ENCODE data around the gene PDE4C.

The PDE4C gene

GRCh38 chr19:18273561-18274218 lies 47.5 kb upstream of the PDE4C start:
- Histone ChIP-seq H3K27ac (ENCODE audit: extremely low read depth, low read depth, low read length) (no peak overlapping the region), H3K4me1 (ENCODE audit: control insufficient read depth, insufficient read depth, low read length) (no peaks in the 10 kb centered on the region), H3K4me3 (ENCODE audit: low read depth, low read length) (no peak overlapping the region), H3K9me3 (ENCODE audit: control insufficient read depth, insufficient read depth, low read depth, low read length) (no peaks in the 10 kb centered on the region), H3K36me3 (ENCODE audit: control insufficient read depth in 2 of 2, insufficient read depth in 1 of 2, low read length in 2 of 2) (peaks cover 3 to 8% of the 10 kb centered on the region in 2 experiments; a peak in 2 of 3 replicates)
- CTCF ChIA-PET, result interaction anchor here (0.6 to 1.5 kb wide), 5 partner anchors 22 to 968 kb away, joined by 3 to 8 read pairs (median 4); no protein-coding TSS in a partner anchor
- POLR2A ChIA-PET, result no interaction called here
- TF ChIP-seq PRDM4 (tag by site-specific recombination; IDR thresholded peaks at IDR 0.05) (no peak), ZNF555 (tag by site-specific recombination; conservative IDR thresholded peaks at IDR 0.05) (no peak), GLI4 (tag by site-specific recombination; IDR thresholded peaks at IDR 0.05) (no peak)

GRCh38 chr19:18271433-18271841 lies 45.2 kb upstream of the PDE4C start:
- H3K27ac ChIP-seq (ENCODE audit: extremely low read depth, low read depth, low read length), result no peak overlapping the region
- H3K4me3 ChIP-seq (ENCODE audit: low read depth, low read length), result no peak overlapping the region
- no peaks in the 10 kb centered on the region for H3K9me3 ChIP-seq (ENCODE audit: control insufficient read depth, insufficient read depth, low read depth, low read length)
- TF ChIP-seq ZBTB6 (tag by site-specific recombination; IDR thresholded peaks at IDR 0.05) (no peak), PRDM10 (tag by site-specific recombination; IDR thresholded peaks at IDR 0.05) (peak; percentile 74), SETDB1 (IDR thresholded peaks at IDR 0.05; ENCODE audit: insufficient read length, low read length) (no peak), ZFHX2 (tag by site-specific recombination; conservative IDR thresholded peaks at IDR 0.05) (no peak), ZNF610 (tag by site-specific recombination; IDR thresholded peaks at IDR 0.05; ENCODE audit: borderline replicate concordance) (no peak), SCRT1 (tag by site-specific recombination; IDR thresholded peaks at IDR 0.05; ENCODE audit: borderline replicate concordance) (peak; percentile 59; the same call in 1 of the 2 replicates), ZBTB8A (tag by site-specific recombination; IDR thresholded peaks at IDR 0.05) (0 out of 2 replicates have a peak, but pooled peaks have one; percentile 24), SCRT2 (tag by site-specific recombination; IDR thresholded peaks at IDR 0.05) (peak; percentile 81), ZNF792 (tag by site-specific recombination; IDR thresholded peaks at IDR 0.05) (no peak), ZNF600 (tag by site-specific recombination; IDR thresholded peaks at IDR 0.05) (peak; percentile 76), HOXC10 (CRISPR knock-in tag; IDR thresholded peaks at IDR 0.05) (no peak), ZNF544 (tag by site-specific recombination; IDR thresholded peaks at IDR 0.05) (no peak)
- H3K4me1 ChIP-seq (ENCODE audit: control insufficient read depth, insufficient read depth, low read length), result no peaks in the 10 kb centered on the region
- ChIA-PET POLR2A (interaction anchor here (1.5 kb wide), 1 partner anchor 10 kb away, joined by 5 read pairs; the partner anchor contains the start of gene JUND), CTCF (interaction anchor here (0.6 to 2.5 kb wide), 7 partner anchors 11 to 209 kb away, joined by 3 to 7 read pairs (median 3); a partner anchor contains a TSS)
- H3K36me3 ChIP-seq (ENCODE audit: control insufficient read depth in 2 of 2, insufficient read depth in 1 of 2, low read length in 2 of 2), result no peaks in the 10 kb centered on the region; a peak in 1 of 3 replicates

Measured in HEK293 (cell line).